ENCODE data around the gene CSNK1E.
A peak's percentile ranks its signal among the peaks of the same experiment; 100 is the strongest.

CSNK1E gene

DNA sequence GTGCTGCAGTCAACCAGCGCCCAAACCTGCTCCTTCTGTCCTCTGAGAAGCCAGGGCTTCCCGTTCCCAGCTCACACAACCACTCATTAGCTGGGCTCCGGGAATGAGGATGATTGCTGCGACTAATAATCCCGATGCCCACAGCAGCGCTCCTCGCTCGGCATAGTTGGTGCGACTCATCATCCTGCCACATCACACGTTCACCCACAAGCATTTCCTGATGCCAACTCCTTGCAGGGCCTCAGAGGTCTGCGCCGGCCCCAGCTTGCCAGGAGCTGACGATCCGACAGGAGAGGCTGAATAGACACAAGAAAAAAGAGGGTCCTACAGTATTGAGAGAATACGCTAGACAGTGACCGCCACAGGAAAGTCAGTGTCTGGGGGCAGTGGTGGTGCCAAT lies 10.6 kb upstream of the CSNK1E start:
- DNase-seq (ENCODE audit: low spot score) = no peak

DNA sequence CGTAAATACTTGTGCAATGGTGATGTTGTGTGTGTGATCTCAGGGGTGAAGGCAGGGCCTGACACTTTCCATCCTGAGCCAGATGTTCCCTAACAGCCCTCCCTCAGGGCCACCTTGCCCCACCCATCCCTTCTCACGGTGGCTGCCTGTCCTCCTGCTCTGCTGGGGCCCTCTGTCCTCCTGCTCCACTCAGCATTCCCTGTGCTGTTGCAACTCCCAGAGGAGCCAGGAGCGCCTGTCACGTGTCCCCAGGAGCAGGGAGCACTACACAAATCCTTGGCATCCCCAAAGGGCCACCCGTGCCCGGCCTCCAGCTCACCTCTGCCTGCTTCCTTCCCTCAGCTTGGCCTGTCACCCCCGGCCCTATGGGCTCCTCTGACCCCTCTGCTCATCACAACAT lies 10.2 kb upstream of the CSNK1E start:
- no peak for DNase-seq (ENCODE audit: low spot score)

DNA sequence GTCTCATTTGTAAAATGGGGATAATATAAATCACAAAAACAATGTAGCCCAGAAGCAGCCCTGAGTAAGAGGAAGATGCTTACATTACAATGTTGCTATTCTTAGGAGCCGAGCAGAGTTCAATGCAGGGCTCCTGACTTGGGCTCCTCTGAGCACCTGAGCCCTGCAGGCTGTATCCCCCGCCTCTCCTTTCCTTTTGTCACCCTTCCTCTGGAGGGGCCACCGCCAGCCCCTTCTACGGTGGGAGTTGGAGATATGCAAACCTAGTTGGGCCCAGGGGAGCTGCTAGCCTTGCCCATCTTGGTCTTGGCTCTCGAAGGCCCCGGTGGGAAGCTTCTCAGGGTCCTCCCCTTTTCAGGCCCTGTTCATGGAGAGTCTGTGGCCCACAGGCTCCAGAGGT lies 8.4 kb upstream of the CSNK1E start:
- DNase-seq (ENCODE audit: low spot score) = no peak

DNA sequence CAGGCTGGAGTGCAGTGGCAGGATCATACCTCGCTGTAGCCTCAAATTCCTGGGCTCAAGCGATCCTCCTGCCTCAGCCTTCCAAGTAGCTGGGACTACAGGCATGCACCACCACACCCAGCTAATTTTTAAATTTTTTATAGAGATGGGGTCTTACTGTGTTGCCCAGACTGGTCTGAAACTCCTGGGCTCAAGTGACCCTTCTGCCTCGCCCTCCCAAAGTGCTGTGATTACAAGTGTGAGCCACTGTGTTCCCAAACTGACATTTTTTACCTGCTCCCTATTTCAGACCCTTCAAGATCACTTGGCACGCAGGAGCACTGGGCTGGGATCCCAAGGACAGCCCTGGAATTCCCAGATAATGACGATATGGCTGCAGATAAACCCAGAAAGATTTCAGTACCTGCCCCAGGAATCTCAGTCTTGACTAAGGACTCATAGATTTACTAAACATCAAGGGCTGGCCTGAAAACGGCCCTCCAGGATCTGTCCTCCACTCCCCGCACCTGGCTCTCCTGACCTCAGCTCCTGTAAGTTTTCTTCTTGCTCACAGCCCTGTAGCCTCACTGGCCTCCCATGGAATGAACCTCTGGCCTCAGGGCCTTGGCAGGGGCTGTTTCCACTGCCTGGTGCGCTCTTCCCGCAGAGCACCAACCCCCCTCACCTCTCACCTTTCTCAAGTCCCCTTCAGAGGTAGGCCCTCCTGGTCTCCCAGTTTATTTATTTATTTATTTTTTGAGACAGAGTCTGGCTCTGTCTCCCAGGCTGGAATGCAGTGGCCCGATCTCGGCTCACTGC lies 3.6 kb upstream of the CSNK1E start:
- DNase-seq (ENCODE audit: low spot score) = no peak

DNA sequence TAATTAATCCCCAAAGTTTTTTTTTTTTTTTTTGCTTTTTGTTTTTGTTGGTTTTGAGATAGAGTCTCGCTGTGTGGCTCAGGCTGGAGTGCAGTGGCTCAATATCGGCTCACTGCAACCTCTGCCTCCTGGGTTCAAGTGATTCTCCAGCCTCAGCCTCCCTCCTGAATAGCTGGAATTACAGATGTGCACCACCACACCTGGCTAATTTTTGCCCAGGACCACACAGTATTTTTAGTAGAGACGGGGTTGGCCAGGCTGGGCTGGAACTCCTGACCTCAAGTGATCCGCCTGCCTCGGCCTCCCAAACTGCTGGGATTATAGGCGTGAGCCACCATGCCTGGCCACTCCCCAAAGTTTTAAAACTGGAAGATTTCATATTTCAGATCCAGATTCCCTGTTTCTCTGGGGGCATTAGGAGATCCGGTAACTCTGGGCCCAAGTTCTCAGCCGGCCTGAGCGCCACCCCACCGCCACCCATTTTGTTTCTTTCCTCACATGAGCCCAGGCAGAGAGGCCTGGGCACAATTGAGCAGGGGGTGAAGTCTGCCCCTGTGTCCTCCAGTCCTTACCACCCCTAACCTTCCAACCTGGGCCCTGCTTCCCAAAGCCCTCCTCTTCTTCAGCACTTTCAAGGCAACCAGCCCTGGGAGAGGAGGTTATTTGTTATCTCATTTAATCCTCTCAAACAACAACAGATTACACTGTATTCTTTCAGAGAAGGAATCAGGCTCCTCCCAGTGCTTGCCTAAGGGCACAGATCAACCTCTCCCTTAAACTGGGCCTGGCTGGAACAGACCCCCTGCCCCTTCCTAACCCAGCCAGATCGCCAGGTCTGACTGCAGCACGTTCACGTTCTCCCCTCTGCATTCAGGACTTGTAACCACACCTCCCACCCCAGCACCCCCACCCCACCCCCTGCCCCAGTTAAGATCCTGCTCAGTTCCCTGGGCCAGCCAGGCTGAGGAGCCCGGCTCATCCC lies 1.9 kb upstream of the CSNK1E start:
- DNase-seq (ENCODE audit: low spot score) = no peak

DNA sequence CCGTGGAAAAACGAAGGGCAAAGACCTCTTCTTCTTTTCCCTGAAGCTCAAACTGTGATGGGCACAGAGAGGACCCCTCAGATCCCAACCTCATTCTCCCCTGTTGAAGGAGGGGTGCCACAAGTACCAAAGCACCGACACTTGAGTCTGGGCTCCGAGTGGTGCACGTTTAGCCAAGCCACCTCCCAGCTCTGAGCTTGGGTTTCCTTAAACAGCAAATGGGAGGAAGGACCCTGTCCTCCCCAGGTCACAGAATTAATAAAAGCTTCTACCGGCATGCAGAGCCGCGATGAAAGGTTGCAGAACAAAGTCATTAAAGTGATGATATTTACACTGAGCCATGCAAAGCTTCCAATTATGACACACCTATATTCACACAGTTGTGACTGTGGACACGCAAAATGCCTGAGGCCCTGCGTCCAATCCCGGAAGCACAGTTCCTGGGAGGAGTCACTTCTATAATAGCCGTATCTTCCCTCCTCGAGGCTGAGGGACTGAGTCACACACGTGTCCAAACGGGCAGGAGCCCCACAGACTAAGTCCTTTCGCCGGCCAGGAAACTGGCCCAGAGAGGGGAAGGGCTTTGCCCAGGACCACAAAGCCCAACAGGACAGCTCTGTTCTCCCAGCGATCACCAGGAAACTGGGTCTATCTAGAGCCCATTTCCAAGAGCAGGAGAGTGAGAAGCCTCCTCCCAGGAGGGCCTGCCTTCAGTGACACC lies 922 bp upstream of the CSNK1E start:
- peak; percentile 92 for DNase-seq (ENCODE audit: low spot score)

DNA sequence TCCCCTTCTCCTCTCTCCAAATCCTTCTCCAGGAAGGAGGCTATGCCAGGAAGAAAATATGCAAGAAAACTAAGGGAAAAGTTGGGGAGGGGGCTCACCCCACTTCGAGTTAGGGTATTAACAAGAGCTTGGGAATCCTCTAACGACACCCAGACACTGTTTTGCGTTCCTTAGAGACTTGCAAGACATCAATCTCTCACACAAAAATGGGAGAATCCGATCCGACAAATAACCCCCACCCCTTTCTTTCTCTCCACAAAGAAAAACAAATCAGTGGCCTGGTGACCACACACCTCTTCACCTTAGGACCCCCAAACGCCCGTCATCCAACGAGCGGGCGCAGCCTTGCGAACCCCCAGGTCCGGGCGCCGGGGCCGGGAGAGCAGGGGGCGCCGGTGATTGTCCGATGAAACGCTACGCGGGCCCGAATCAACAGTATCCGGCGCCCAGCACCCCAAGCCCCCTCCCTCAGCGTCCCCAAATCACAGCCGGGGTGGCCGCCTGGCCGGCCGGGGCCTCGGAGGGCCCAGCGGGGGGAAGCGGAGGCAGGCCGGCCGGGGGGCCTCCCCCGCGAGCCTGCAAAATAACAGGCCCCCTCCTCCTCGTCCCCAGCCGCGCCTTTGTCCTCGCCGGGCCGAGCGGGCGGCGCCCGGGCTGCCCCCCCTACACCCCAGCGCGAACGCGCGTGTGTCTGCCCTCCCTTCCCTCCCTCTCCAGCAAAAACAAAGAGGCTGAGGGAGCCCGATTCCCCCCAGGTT lies 690 bp downstream of the CSNK1E start:
- peak; percentile 76 for DNase-seq (ENCODE audit: low spot score)

DNA sequence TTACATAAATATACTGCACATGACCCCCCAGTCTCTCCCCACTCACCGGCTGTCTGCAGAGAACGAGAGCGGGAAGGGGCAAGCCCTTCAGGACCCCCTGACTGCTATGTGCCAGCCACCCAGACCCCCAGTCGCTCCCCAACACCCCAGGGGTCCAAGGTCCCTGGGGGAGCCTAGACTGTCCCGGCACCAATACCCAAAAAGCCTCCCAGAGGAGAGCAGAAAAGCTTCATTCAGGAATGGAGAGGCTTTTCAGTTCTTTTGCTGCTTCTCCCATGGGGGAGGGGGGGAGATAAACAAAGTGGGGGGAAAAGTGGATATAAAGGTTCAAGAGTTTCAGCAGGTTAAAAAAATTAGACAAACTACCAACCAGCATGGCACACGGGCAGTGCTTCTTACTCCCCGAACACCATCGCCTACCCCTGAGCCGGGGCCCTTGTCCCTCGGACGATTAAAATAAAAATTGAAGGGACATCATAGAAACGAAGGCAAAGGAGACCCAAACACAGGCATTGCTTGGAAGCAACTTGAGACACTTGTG lies 1.3 kb downstream of the CSNK1E start:
- DNase-seq (ENCODE audit: low spot score) = no peak

DNA sequence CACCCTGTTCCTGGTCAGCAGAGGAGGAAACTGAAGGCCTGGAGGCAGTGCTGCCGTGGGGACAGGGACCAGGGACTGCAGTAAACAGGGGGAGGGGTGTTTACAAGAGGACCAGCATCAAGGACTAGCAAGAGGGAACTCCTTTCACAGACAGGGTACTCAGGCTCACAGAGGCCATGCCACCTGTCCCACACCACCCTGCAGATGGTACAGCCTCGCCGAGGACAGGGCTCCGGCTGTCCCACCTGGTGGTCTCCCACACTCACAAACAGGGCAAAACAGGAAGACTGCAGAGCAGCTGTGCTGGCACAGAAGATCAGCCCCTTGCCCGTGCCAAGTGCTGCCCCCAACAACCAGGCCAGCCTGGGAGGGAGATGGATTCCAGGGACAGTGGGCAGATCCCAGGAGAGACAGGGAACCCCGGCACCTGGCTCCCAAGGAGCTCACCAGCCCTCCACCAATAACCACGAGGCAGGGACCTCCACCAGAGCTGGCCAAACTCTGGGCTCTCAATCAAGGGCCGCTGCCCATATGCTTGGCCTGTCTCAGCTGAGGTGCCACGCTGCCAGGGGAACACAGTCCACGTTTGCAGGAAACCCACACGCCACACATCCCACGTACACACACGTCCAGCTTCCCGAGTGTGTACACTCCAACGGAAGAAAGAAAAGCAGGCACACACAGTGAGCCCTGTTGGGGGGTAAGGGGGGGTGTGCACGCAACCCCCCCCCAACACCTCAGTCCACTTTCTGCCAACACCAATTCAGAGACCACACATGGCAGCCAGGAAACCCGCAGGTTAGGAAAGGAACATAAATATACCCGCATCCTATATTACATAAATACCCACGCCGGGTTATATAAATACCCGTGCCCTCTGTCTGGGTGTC lies 2.1 kb downstream of the CSNK1E start:
- no peak for DNase-seq (ENCODE audit: low spot score)

DNA sequence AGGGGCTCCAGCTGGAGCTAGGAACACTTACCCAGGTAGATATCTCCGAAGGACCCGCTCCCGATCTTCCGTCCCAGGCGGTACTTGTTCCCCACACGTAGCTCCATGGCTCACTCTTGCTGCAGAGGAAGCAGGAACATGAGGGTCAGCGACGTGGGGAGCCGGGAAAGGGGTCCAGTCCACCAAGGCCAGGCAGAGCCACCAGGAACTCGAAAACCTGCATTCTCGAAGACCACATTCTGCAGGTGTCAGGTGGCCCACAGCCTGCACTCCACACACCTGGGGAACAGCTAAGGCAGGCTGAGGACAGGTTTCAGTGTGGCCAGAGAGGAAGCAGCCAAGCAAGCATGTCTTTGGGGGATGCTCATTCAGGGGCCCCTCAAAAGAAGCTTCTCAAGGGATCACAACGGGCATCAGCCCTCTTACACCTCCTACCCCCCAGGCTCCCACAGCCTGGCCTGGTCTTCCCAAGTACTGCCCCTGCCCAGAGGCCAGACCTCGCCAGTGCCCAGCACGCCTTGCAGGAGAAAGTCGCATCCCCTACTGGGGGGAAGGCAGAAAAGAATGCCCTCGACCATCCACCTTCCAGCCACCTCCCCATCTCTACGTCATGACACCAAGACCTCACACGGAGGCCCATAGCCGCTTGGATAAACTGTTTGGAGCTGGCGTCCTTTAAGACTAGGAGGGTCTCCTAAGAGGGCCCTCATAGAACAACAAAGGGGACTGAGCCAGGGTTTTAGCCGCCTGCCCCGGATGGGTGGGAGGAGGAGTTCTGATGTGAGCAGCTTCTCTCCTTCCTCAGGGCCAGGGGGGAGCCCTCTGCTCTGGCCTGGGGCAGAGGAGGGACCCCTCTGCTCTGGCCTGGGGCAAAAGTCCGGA lies 2.9 kb downstream of the CSNK1E start:
- peak; percentile 41 for DNase-seq (ENCODE audit: low spot score)

DNA sequence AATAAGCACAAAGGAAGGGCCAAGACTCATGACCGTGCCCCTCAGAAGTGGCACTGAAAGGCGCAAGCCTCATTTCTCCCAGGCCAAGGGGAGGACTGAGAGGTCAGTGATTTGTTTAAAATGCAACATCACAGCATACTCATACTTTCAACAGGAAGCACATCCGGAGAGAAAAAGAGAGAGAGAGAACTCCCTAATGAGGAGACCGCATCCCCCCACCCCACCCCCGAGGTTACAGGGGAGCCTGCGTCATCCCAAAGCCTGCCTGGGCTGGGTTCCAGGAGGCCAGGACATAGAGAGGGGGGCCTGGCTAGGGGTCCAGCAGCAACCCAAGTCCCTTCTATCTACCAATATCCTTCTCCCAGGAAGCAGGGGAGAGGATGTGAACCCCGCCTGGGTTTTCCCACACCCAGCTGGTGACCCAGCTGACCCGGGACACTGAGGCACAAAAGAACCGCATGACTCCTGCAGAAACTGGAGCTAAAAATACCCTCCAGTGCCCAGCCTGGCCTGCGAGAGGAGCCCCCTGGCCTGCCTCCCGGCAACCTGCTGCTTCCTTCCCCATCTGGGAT lies 3.8 kb downstream of the CSNK1E start:
- DNase-seq (ENCODE audit: low spot score) = peak; percentile 77

DNA sequence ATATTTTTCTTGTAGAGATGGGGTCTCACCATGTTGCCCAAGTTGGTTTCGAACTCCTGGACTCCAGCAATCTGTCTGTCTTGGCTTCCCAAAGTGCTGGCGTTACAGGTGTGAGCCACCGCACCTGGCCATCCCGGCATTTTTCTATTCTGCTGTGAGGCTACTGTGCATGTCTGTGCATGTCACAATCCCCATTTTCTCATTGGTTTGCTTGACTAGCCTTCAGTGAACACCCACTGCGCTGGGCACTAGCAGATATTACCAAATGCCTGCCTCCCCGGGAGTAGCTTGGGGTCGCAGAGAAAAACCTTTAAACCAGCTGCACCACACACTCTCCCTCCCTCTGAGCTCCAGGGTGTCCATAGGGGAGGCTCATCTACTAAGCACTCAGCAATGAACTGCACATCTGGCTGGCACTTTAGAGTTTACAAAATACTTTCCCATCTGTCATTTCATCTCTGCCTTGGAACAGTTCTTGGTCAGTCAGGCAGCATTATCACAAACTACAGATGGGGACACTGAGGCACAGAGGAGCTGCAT lies 4.9 kb downstream of the CSNK1E start:
- no peak for DNase-seq (ENCODE audit: low spot score)

DNA sequence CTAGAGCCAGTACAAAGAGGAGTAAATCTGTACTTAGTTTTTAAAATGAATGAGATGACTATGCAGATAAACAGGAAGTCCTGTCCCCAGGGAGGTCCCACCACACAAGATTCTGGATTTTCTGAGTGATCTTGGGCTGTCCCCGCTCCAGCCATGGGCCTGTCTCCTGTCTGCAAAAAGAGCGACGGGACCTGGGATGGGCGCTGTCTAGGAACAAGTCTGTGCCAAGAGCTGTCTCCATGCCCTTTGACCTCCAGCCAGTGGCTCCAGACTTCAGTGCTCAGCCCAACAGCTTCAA lies 6.0 kb downstream of the CSNK1E start:
- DNase-seq (ENCODE audit: low spot score) = no peak

DNA sequence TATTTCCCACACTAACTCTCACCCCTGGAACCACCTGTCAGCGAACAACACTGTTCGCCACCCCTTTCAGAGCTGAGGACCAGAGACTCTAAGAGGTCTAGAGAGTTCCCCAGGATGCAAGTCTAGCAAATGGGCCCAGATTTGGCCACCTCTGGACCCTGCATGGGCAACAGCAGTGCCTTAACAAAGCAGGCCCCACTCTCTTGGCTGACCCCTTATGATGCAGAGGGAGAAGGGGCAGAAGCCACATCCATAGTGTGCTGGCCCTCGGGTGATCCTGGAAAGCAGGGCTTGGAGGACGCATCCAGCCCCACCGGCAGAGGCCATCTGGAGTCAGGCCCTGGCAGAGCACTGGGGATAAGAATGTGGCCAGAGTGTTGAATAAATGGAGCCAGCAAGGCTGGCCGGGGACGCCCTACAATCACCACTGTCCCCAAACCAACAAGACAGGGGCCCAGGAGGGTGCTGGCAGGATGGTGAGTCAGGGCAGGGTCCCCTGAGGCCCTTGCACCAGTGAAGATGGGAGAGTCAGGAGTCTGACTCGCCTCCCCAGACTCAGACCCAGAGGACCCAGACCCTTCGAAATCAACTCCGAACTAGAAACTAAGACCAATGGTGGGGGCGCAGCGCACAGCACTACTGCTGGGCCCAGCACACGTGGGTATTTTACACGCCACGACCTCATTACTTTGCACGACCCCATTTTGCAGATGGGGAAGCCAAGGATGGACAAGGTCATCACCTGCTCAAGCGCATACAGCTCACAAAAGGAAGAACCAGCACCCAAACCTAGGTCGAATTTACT lies 6.5 kb downstream of the CSNK1E start:
- DNase-seq (ENCODE audit: low spot score) = no peak

DNA sequence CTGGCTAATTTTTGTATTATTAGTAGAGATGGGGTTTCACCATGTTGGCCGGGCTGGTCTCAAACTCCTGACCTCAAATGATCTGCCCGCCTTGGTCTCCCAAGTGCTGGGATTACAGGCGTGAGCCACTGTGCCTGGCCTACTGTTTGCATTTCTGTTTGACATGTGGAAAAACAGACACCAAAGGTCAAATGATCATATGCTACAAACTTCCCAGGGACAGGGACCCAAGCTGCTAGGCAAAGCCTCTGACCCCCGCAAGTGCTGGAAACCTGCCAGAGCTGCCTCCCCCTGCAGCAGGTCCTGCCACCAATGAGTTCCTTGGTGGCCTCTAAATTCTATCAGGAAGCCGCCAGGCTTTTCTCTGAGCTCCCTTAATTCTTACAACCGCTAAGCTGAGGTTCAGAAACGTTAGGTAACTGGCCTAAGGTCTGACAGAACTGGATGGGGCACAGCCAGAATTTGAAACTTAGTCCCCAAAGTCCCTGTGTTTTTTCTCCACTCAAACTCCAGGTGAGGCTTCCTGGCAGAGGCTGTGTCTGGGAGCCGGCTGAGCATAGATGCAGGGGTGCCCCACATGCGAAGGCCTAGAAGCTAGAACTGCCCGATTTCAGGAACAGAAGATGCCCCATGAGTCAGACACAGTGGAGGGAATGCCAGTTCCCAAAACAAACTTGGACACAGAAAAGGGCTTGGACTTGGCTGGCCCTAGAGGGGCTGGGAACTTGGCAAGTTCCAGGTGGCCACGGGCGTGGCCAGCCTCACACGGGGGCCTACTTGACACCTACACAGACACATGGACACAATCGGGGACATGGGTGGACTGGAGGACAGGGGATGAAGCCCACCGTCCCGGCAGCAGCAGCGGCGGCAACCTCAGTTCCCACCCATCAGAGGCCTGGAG lies 7.4 kb downstream of the CSNK1E start:
- DNase-seq (ENCODE audit: low spot score) = no peak

DNA sequence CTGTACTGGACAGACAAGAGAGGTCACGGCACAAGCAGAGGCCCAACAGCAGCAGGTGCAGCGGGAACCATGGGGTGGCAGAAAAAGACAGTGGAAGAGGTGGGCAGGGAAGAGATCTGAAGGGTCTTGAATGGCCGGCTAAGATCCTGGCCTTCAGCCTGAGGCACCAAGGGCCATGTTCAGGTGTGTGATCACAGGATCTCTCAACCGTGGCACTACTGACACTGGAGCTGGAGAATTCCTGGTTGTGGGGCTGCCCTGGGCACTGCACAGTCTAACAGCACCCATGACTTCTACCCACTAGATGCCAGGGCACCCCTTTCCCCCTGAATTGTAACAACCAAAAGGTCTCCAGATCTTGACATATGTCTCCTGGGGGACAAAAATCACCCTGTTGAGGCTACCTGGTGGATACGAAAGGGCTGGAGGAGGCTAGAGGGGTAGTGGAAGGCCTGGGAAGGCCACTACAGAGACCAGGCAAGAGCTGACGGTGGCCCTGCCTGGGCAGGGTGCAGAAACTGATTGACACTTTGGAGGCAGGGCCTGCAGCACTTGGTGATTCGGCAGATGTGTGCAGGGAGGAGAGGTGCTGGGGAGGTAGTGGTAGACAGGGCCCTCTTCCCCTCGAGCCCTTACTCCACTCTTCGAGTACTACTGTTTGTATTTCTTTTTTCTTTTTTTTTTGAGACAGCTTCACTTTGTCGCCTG lies 8.3 kb downstream of the CSNK1E start:
- DNase-seq (ENCODE audit: low spot score) = no peak

Data from AG08396 (cell line).